ENCODE measurements around the gene INMT. TPM values are rescaled to one million over a fixed set of nuclear protein-coding genes. Genes with fewer than 3 reads are reported as not detected.

INMT gene
- total and polyA plus RNA-seq, 10 of the 15 experiments (the other 5 are each of a cell fraction or from before 2014, with no cell fraction given): 0.03 to 0.20 (median 0.10) TPM; not detected in 7

DNA sequence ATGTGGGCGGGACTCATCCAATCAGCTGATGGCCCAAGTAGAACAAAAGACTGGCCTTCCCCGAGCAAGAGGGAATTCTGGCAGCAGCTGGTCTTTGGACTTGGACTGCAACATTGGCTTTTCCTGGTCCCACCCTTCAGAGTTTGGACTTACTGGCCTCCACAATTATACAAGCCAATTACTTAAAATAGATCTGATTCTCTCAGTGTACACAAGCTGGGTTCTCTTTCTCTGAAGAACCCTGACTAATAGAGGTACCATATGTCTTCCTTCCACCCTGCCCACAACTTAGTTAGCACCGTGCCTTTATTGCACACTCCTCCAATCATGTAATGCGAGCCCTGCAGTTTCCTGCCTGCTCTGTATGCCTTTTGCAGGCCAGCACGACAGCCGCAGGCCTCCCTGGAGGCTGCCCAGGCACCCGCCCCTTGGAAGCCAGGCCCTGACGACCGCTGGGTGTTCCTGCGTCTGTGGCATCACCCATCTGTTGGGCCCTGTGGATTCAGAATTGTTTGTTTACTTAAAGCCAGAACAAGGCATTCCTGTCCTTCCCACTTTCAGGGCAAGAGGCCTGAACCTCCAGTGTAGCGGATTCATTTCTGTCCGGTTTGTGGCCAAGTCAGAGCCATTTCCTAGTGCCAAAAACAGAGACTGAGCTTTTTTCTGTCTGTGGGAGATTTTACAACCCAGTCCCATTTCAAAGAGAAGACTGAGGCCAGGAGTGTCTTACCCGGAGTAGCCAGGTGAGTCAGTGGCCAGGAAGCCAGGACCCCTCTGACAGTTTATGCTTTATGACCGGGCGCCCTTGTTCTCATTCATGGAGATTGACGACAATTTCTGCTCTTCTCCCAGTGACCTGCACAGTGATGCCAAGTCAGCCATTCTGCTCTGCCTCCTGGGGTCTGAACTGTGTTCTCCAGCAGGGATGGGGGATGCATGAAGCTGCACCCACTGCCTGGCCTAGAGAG lies 968 bp upstream of the INMT start:
- Histone ChIP-seq H3K4me3 (no peak overlapping the region), H3K4me1 (ENCODE audit: control insufficient read depth, insufficient read depth, low read length) (no peaks in the 10 kb centered on the region), H3K79me2 (ENCODE audit: control insufficient read depth, insufficient read depth, low read length) (no peaks in the 10 kb centered on the region), H3K9ac (ENCODE audit: control insufficient read depth, insufficient read depth, low read length) (no peak overlapping the region), H3K27ac (ENCODE audit: control insufficient read depth, insufficient read depth) (no peak overlapping the region), H3K9me3 (replicated peaks; ENCODE audit: control insufficient read depth, insufficient read depth, low read length) (no peaks in the 10 kb centered on the region), H3K27me3 (replicated peaks in 1 of 2; ENCODE audit: control insufficient read depth in 2 of 2, insufficient read depth in 2 of 2, low read length in 1 of 2) (no peaks in the 10 kb centered on the region; a peak in 1 of 4 replicates), H2AFZ (ENCODE audit: control insufficient read depth, low read depth, low read length) (no peak overlapping the region), H3K36me3 (ENCODE audit: control insufficient read depth in 2 of 2, insufficient read depth in 2 of 2, low read length in 1 of 2) (no peaks in the 10 kb centered on the region), H4K20me1 (ENCODE audit: control insufficient read depth, insufficient read depth) (no peaks in the 10 kb centered on the region), H3K4me2 (ENCODE audit: control insufficient read depth, insufficient read depth) (no peak overlapping the region)
- no peak for FAIRE-seq
- ChIA-PET CTCF (no interaction called here), POLR2A (no interaction called here), RAD21 (ENCODE audit: unreplicated experiment) (no interaction called here), SMC1A (ENCODE audit: uncharacterized antibody, unreplicated experiment) (interaction anchor here (1.1 kb wide), 1 partner anchor 10 kb away, joined by 3 read pairs; no protein-coding TSS in a partner anchor)
- ATAC-seq: no peak
- 33% methylated on average over 16 of the region's 16 CpGs for WGBS (ENCODE audit: insufficient coverage, insufficient replicate concordance, low lambda C conversion rate, missing lambda C conversion rate)
- intact Hi-C loops (cut with micrococcal nuclease; ENCODE audit: unreplicated experiment): no loop called here
- BruUV-seq (replicated peaks): no TSS peak
- in situ Hi-C loops (cut with MboI): no loop called here
- DNase-seq (ENCODE audit: low read depth, low spot score): no peak
- TF ChIP-seq, protein P1, sequence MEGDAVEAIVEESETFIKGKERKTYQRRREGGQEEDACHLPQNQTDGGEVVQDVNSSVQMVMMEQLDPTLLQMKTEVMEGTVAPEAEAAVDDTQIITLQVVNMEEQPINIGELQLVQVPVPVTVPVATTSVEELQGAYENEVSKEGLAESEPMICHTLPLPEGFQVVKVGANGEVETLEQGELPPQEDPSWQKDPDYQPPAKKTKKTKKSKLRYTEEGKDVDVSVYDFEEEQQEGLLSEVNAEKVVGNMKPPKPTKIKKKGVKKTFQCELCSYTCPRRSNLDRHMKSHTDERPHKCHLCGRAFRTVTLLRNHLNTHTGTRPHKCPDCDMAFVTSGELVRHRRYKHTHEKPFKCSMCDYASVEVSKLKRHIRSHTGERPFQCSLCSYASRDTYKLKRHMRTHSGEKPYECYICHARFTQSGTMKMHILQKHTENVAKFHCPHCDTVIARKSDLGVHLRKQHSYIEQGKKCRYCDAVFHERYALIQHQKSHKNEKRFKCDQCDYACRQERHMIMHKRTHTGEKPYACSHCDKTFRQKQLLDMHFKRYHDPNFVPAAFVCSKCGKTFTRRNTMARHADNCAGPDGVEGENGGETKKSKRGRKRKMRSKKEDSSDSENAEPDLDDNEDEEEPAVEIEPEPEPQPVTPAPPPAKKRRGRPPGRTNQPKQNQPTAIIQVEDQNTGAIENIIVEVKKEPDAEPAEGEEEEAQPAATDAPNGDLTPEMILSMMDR (IDR thresholded peaks at IDR 0.05 in 2 of 3, conservative IDR thresholded peaks at IDR 0.05 in 1 of 3; ENCODE audit: control insufficient read depth in 2 of 3, extremely low read depth in 1 of 3, insufficient read depth in 1 of 3, low read depth in 3 of 3, low read length in 3 of 3): no peak
- no peak for TF ChIP-seq KAT2A (conservative IDR thresholded peaks at IDR 0.05; ENCODE audit: control insufficient read depth, low read depth, low read length)
- no peak for TF ChIP-seq ZNF274 (IDR thresholded peaks at IDR 0.05; ENCODE audit: insufficient read depth, insufficient read length)
- no peak for TF ChIP-seq MXI1 (IDR thresholded peaks at IDR 0.05; ENCODE audit: low read depth, low read length)
- TF ChIP-seq ZNF687 (IDR thresholded peaks at IDR 0.05): no peak
- TF ChIP-seq, protein P2, sequence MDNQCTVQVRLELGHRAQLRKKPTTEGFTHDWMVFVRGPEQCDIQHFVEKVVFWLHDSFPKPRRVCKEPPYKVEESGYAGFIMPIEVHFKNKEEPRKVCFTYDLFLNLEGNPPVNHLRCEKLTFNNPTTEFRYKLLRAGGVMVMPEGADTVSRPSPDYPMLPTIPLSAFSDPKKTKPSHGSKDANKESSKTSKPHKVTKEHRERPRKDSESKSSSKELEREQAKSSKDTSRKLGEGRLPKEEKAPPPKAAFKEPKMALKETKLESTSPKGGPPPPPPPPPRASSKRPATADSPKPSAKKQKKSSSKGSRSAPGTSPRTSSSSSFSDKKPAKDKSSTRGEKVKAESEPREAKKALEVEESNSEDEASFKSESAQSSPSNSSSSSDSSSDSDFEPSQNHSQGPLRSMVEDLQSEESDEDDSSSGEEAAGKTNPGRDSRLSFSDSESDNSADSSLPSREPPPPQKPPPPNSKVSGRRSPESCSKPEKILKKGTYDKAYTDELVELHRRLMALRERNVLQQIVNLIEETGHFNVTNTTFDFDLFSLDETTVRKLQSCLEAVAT (IDR thresholded peaks at IDR 0.05): no peak
- no peak for TF ChIP-seq MAX (IDR thresholded peaks at IDR 0.05; ENCODE audit: low read depth, low read length)
- TF ChIP-seq, protein P3, sequence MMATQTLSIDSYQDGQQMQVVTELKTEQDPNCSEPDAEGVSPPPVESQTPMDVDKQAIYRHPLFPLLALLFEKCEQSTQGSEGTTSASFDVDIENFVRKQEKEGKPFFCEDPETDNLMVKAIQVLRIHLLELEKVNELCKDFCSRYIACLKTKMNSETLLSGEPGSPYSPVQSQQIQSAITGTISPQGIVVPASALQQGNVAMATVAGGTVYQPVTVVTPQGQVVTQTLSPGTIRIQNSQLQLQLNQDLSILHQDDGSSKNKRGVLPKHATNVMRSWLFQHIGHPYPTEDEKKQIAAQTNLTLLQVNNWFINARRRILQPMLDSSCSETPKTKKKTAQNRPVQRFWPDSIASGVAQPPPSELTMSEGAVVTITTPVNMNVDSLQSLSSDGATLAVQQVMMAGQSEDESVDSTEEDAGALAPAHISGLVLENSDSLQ (IDR thresholded peaks at IDR 0.05): no peak
- no peak for TF ChIP-seq MTA3 (IDR thresholded peaks at IDR 0.05; ENCODE audit: borderline replicate concordance, low read length)
- TF ChIP-seq POLR2AphosphoS2 (IDR thresholded peaks at IDR 0.05; ENCODE audit: low read depth, low read length): no peak
- no peak for TF ChIP-seq SIN3A (IDR thresholded peaks at IDR 0.05; ENCODE audit: low read depth, low read length)
- no peak for TF ChIP-seq SUPT20H (IDR thresholded peaks at IDR 0.05; ENCODE audit: borderline replicate concordance, control insufficient read depth, low read depth, low read length)
